ENCODE measurements around the gene FZR1. TPM values are rescaled to one million over a fixed set of nuclear protein-coding genes. Genes with fewer than 3 reads are reported as not detected.

Gene FZR1
- total and polyA plus RNA-seq, 9 of the 15 experiments (the other 6 are each of a cell fraction or from before 2014, with no cell fraction given) = 0.18 to 48.0 (median 22.2) TPM

- H3K27me3 ChIP-seq (ENCODE audit: control insufficient read depth in 2 of 2, insufficient read depth in 2 of 2, low read length in 2 of 2) = no peaks in the 10 kb centered on the region
- H3K9me3 ChIP-seq (replicated peaks; ENCODE audit: control insufficient read depth, insufficient read depth, low read depth, low read length) = no peaks in the 10 kb centered on the region
- peaks cover 44% of the 10 kb centered on the region for H3K36me3 ChIP-seq (ENCODE audit: control insufficient read depth, insufficient read depth, low read length)
- peaks cover 3% of the 10 kb centered on the region; the same call in 1 of the 2 replicates for H4K20me1 ChIP-seq (replicated peaks; ENCODE audit: control insufficient read depth, insufficient read depth, low read length)
- peaks cover under 1% of the 10 kb centered on the region for H3K9me1 ChIP-seq (ENCODE audit: control insufficient read depth, insufficient read depth, low read length)
- WGBS (ENCODE audit: insufficient coverage, low coverage, missing lambda C conversion rate) = 33% methylated on average over 34 of the region's 55 CpGs
- ATAC-seq (peak; percentile 74), DNase-seq (ENCODE audit: extremely low read depth in 1 of 4, low spot score in 3 of 4) (peak; percentile 88 to 97 (median 92)), FAIRE-seq (peak; percentile 99)
- H3K27ac ChIP-seq (ENCODE audit: extremely low read depth, low read depth, low read length) = peak overlapping the region; percentile 93
- H3K4me3 ChIP-seq = peak overlapping the region; percentile 98
- in situ Hi-C loops (cut with MboI) = no loop called here
- H2AFZ ChIP-seq (ENCODE audit: low read depth, low read length) = peak overlapping the region; percentile 67
- no TSS peak for BruUV-seq (replicated peaks)
- ChIA-PET POLR2A (interaction anchor here (0.6 to 2.1 kb wide), 6 partner anchors 13 to 159 kb away, joined by 3 to 11 read pairs (median 4); partner anchors contain the start of gene SMIM44), CTCF (ENCODE audit: low intra/inter-chr PET ratio) (interaction anchor here (0.6 kb wide), 1 partner anchor 30 kb away, joined by 4 read pairs; no protein-coding TSS in a partner anchor)
- intact Hi-C loops (cut with micrococcal nuclease) = loop anchor here (2.0 kb wide), 1 partner anchor 17 kb away; the partner anchor contains the start of gene MFSD12
- peak overlapping the region; percentile 78 to 96 for H3K9ac ChIP-seq (ENCODE audit: insufficient read depth in 1 of 2, low read depth in 2 of 2, low read length in 2 of 2)
- H3K79me2 ChIP-seq (ENCODE audit: control insufficient read depth, insufficient read depth, low read length) = peaks cover 20% of the 10 kb centered on the region
- H3K4me1 ChIP-seq (replicated peaks in 1 of 2; ENCODE audit: control insufficient read depth in 2 of 2, insufficient read depth in 2 of 2, low read length in 2 of 2) = peaks cover 20 to 71% of the 10 kb centered on the region in 2 experiments
- H3K4me2 ChIP-seq (ENCODE audit: insufficient read depth, low read length) = peak overlapping the region; percentile 81
- TF ChIP-seq, protein P1, sequence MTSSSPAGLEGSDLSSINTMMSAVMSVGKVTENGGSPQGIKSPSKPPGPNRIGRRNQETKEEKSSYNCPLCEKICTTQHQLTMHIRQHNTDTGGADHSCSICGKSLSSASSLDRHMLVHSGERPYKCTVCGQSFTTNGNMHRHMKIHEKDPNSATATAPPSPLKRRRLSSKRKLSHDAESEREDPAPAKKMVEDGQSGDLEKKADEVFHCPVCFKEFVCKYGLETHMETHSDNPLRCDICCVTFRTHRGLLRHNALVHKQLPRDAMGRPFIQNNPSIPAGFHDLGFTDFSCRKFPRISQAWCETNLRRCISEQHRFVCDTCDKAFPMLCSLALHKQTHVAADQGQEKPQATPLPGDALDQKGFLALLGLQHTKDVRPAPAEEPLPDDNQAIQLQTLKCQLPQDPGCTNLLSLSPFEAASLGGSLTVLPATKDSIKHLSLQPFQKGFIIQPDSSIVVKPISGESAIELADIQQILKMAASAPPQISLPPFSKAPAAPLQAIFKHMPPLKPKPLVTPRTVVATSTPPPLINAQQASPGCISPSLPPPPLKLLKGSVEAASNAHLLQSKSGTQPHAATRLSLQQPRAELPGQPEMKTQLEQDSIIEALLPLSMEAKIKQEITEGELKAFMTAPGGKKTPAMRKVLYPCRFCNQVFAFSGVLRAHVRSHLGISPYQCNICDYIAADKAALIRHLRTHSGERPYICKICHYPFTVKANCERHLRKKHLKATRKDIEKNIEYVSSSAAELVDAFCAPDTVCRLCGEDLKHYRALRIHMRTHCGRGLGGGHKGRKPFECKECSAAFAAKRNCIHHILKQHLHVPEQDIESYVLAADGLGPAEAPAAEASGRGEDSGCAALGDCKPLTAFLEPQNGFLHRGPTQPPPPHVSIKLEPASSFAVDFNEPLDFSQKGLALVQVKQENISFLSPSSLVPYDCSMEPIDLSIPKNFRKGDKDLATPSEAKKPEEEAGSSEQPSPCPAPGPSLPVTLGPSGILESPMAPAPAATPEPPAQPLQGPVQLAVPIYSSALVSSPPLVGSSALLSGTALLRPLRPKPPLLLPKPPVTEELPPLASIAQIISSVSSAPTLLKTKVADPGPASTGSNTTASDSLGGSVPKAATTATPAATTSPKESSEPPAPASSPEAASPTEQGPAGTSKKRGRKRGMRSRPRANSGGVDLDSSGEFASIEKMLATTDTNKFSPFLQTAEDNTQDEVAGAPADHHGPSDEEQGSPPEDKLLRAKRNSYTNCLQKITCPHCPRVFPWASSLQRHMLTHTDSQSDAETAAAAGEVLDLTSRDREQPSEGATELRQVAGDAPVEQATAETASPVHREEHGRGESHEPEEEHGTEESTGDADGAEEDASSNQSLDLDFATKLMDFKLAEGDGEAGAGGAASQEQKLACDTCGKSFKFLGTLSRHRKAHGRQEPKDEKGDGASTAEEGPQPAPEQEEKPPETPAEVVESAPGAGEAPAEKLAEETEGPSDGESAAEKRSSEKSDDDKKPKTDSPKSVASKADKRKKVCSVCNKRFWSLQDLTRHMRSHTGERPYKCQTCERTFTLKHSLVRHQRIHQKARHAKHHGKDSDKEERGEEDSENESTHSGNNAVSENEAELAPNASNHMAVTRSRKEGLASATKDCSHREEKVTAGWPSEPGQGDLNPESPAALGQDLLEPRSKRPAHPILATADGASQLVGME (CRISPR knock-in tag; IDR thresholded peaks at IDR 0.05) = no peak
- TF ChIP-seq YY1 (IDR thresholded peaks at IDR 0.05; ENCODE audit: borderline replicate concordance in 1 of 3, control insufficient read depth in 1 of 3, extremely low read depth in 1 of 3, insufficient read depth in 3 of 3, insufficient read length in 1 of 3, insufficient replicate concordance in 2 of 3, low read depth in 1 of 3, low read length in 2 of 3) (peak in 2 of 3 experiments; percentile 50 to 75), ELF1 (tag; IDR thresholded peaks at IDR 0.05) (peak; percentile 59), ZSCAN32 (CRISPR knock-in tag; IDR thresholded peaks at IDR 0.05) (no peak), KAT7 (CRISPR knock-in tag; IDR thresholded peaks at IDR 0.05; ENCODE audit: borderline replicate concordance) (no peak), ZNF282 (CRISPR knock-in tag; IDR thresholded peaks at IDR 0.05) (no peak), XRCC5 (IDR thresholded peaks at IDR 0.05; ENCODE audit: low read depth, low read length) (peak; percentile 38; the same call in 1 of the 2 replicates), CREB1 (IDR thresholded peaks at IDR 0.05) (no peak), CREB1 (CRISPR knock-in tag; IDR thresholded peaks at IDR 0.05) (peak; percentile 16; the same call in 1 of the 2 replicates), STAT5B (CRISPR knock-in tag; IDR thresholded peaks at IDR 0.05) (no peak)
- TF ChIP-seq, protein P2, sequence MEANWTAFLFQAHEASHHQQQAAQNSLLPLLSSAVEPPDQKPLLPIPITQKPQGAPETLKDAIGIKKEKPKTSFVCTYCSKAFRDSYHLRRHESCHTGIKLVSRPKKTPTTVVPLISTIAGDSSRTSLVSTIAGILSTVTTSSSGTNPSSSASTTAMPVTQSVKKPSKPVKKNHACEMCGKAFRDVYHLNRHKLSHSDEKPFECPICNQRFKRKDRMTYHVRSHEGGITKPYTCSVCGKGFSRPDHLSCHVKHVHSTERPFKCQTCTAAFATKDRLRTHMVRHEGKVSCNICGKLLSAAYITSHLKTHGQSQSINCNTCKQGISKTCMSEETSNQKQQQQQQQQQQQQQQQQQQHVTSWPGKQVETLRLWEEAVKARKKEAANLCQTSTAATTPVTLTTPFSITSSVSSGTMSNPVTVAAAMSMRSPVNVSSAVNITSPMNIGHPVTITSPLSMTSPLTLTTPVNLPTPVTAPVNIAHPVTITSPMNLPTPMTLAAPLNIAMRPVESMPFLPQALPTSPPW (CRISPR knock-in tag; IDR thresholded peaks at IDR 0.05) = 0 out of 2 replicates have a peak, but pooled peaks have one; percentile 49
Measured at GRCh38 chr19:3573858-3574637, 67.9 kb downstream of the FZR1 start.
